ENCODE data around the gene VSIG10L2.

GRCh38 chr11:125923633-125924032 lies 22.2 kb upstream of the VSIG10L2 start:
- TF ChIP-seq CTCF (IDR thresholded peaks at IDR 0.05) = no peak
- TF ChIP-seq ZFX (IDR thresholded peaks at IDR 0.05; ENCODE audit: borderline replicate concordance) = no peak

Measured in 22Rv1 (cell line).